ENCODE results near the gene BNC2. TPM values are rescaled to one million over a fixed set of nuclear protein-coding genes. Genes with fewer than 3 reads are reported as not detected.

Gene BNC2
- total and polyA plus RNA-seq, 4 donors = 3.1 to 51.2 (median 16.9) TPM

DNA sequence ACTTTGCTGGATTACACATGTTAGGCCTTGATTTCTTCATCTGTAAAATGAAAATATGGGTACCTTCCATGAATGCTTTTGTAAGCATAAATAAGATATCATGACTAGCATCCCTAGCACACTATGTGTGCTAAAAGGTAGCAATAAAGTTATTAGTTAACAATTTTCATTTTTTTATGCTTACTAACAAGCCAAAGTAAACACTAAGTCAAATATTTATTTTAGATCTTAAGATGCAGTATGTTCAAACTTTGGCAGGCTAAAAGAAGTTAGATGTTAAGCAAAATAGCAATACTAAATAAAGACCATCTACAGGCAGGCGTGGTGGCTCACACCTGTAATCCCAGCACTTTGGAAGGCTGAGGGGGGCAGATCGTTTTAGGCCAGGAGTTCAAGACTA is 169.1 kb downstream of the BNC2 start:
- no peak for DNase-seq (ENCODE audit: low read depth in 4 of 6, low spot score in 6 of 6)
- peaks cover 4% of the 10 kb centered on the region for H3K27me3 ChIP-seq (ENCODE audit: control insufficient read depth, insufficient read depth, low read length)
- no peaks in the 10 kb centered on the region for H3K36me3 ChIP-seq (ENCODE audit: control insufficient read depth, insufficient read depth, low read length)
- H3K27ac ChIP-seq (ENCODE audit: low read depth, low read length) = no peak overlapping the region
- H3K4me3 ChIP-seq (ENCODE audit: low read depth, low read length) = no peak overlapping the region
- H3K9me3 ChIP-seq (ENCODE audit: control insufficient read depth, insufficient read depth, low read length) = no peaks in the 10 kb centered on the region
- WGBS (ENCODE audit: insufficient coverage) = 96% methylated on average over 2 of the region's 2 CpGs
- peaks cover 10% of the 10 kb centered on the region for H3K4me1 ChIP-seq (ENCODE audit: control insufficient read depth, insufficient read depth, low read length)

DNA sequence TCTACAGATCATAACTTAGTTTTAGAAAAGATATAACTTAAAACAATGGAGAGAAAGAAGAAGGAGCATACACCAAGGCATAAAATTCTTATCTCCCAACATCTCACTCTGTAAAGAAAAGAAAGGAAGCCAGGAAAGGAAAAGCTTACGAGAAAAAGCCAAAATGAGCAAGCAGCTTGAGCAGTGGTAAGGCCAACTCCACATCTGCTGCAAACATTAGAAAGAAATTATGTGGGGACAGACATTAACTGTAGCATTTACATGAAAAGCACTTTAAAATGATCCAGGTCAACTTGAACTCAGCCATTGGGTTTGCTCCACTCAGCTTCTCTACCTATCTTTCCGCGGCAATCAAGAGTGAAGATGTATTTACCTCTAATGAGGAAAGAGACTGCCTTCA is 176.9 kb downstream of the BNC2 start:
- H3K4me3 ChIP-seq (ENCODE audit: low read depth, low read length) = no peak overlapping the region
- DNase-seq (ENCODE audit: low read depth in 4 of 6, low spot score in 6 of 6) = no peak
- no peaks in the 10 kb centered on the region for H3K9me3 ChIP-seq (ENCODE audit: control insufficient read depth, insufficient read depth, low read length)
- no peaks in the 10 kb centered on the region for H3K36me3 ChIP-seq (ENCODE audit: control insufficient read depth, insufficient read depth, low read length)
- no CpG with 5 or more reads among the region's 3 CpGs for WGBS (ENCODE audit: insufficient coverage)
- no peaks in the 10 kb centered on the region for H3K4me1 ChIP-seq (ENCODE audit: control insufficient read depth, insufficient read depth, low read length)
- H3K27me3 ChIP-seq (ENCODE audit: control insufficient read depth, insufficient read depth, low read length) = no peaks in the 10 kb centered on the region
- H3K27ac ChIP-seq (ENCODE audit: low read depth, low read length) = no peak overlapping the region

DNA sequence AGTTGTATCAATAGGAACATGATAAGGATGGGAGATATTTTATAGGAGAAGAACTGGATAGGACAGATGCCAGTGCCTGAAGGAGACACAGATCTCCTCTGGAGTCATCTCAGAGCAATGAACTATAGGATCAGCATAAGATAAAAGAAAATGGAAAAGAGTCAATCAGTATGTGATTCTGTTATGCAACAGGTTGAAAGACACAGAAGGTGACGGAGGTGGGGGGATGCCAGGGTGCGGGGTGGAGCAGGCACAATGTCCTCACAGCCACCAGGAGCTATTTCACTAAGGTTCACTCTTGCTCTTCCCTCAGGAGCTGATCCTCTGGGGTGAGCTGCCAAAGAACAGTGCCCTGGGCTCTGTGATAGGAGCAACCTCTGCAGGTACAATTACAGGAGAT is 179.8 kb downstream of the BNC2 start:
- Histone ChIP-seq H3K36me3 (ENCODE audit: control insufficient read depth, insufficient read depth, low read length) (no peaks in the 10 kb centered on the region), H3K4me3 (ENCODE audit: low read depth, low read length) (no peak overlapping the region), H3K9me3 (ENCODE audit: control insufficient read depth, insufficient read depth, low read length) (no peaks in the 10 kb centered on the region), H3K27me3 (ENCODE audit: control insufficient read depth, insufficient read depth, low read length) (no peaks in the 10 kb centered on the region), H3K27ac (ENCODE audit: low read depth, low read length) (no peak overlapping the region), H3K4me1 (ENCODE audit: control insufficient read depth, insufficient read depth, low read length) (no peaks in the 10 kb centered on the region)
- no peak for DNase-seq (ENCODE audit: low read depth in 4 of 6, low spot score in 6 of 6)
- 89% methylated on average over 2 of the region's 2 CpGs for WGBS (ENCODE audit: insufficient coverage)

DNA sequence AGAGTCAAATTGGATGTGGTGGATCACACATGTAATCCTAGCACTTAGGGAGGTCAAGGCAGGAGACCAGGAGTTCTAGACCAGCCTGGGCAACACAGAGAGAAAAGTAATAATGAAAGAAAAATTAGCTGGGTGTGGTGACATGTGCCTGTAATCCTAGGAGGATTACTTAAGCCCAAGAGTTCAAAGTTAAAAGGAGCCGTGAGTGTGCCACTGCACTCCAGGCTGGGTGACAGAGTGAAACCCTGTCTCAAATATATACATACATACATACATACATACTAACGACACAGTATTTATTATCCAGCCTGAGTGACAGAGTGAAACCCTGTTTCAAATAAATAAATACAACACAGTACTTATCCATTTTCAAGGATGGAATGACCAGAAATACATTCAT is 180.3 kb downstream of the BNC2 start:
- Histone ChIP-seq H3K27me3 (ENCODE audit: control insufficient read depth, insufficient read depth, low read length) (no peaks in the 10 kb centered on the region), H3K4me1 (ENCODE audit: control insufficient read depth, insufficient read depth, low read length) (no peaks in the 10 kb centered on the region), H3K9me3 (ENCODE audit: control insufficient read depth, insufficient read depth, low read length) (no peaks in the 10 kb centered on the region), H3K4me3 (ENCODE audit: low read depth, low read length) (no peak overlapping the region), H3K36me3 (ENCODE audit: control insufficient read depth, insufficient read depth, low read length) (no peaks in the 10 kb centered on the region), H3K27ac (ENCODE audit: low read depth, low read length) (no peak overlapping the region)
- WGBS (ENCODE audit: insufficient coverage) = 100% methylated on average over 1 of the region's 2 CpGs
- DNase-seq (ENCODE audit: low read depth in 4 of 6, low spot score in 6 of 6) = no peak

DNA sequence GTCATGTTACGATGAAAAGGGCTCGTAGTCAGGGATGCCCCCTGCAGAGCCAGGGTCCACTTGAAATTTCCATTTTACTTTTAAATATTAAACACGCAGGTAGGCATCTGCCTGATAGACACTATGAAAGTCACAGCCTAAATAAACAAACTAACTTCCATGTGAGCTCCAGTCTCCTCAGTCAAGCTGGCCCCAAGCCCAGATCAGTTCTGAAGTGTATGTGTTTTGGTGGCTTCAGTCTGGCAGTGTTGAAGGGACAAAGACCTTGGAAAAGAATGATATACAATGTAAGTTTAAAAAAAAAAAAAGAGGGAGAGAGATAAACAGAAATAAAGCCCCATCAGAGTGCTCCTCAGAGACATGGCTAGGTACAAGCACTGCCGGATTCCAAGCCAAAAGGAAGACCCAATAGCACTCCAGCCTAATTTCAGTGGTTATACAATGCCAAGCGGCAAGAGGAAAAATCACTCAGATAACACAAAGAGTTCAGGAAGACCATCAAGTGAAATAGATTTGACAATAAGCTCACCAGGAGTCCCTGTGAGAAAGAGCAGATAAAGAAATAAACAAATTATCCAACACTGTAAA is 181.0 kb downstream of the BNC2 start:
- DNase-seq (ENCODE audit: low read depth in 4 of 6, low spot score in 6 of 6) = peak in 2 of 6 donors; percentile 54 to 58
- Histone ChIP-seq H3K4me3 (ENCODE audit: low read depth, low read length) (no peak overlapping the region), H3K27ac (ENCODE audit: low read depth, low read length) (no peak overlapping the region), H3K4me1 (ENCODE audit: control insufficient read depth, insufficient read depth, low read length) (no peaks in the 10 kb centered on the region), H3K9me3 (ENCODE audit: control insufficient read depth, insufficient read depth, low read length) (no peaks in the 10 kb centered on the region), H3K27me3 (ENCODE audit: control insufficient read depth, insufficient read depth, low read length) (no peaks in the 10 kb centered on the region), H3K36me3 (ENCODE audit: control insufficient read depth, insufficient read depth, low read length) (no peaks in the 10 kb centered on the region)
- 58% methylated on average over 2 of the region's 5 CpGs for WGBS (ENCODE audit: insufficient coverage)

DNA sequence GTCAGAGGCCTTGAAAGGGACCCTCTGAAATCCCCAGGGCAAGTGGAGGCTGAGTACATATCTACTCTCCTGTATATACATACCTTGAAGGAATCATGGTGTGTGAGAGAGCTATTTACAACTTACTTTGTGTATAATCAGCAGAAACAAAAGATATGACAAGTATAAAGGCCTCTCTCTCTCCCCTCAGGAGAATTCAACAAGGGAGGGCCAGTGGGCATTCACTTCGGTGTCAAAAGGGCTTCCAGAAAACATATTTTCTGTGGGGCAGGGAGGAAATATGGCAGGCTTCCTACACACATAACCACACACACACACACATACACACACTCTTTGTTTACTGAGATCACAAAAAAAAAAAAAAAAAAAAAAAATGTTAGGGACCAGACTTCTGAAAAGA is 181.7 kb downstream of the BNC2 start:
- no peak overlapping the region for H3K27ac ChIP-seq (ENCODE audit: low read depth, low read length)

DNA sequence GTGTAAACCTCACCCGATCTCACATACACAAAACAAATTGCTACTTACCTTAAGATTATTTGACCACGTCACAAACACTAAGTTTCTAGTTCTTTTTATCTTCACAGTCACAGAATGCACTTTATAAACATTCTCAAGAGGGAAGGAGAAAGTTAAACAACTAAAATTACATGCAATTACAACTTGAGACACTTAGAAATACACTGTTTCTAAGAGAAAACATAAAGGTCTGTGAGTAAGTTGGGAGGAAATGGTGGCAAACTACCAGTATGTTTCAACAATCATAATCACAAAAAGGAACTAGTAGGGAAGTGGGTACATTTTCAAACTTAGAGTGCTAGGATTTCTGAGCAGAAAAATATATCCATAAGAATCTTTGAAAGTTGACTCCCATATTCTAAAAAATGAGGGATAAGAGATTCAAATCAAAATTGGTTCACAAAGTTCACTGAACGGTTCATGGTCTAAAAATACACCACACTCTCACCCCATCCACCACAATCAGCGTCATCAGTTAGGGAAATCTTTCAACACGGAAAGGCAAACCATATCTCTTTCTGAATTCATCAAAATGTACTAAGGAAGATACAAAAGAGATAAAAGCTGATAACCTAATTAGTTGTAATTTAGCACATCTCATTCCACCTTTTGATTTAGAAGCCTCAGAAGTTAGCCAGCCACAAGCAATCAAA is 182.6 kb downstream of the BNC2 start:
- no peaks in the 10 kb centered on the region for H3K4me1 ChIP-seq (ENCODE audit: control insufficient read depth, insufficient read depth, low read length)
- no CpG with 5 or more reads among the region's 5 CpGs for WGBS (ENCODE audit: insufficient coverage)
- no peak overlapping the region for H3K4me3 ChIP-seq (ENCODE audit: low read depth, low read length)

More for the DNA sequence above, 181.7 kb downstream of the BNC2 start:
- WGBS (ENCODE audit: insufficient coverage) = no CpG with 5 or more reads among the region's 1 CpG
- DNase-seq (ENCODE audit: low read depth in 4 of 6, low spot score in 6 of 6) = no peak
- Histone ChIP-seq H3K4me3 (ENCODE audit: low read depth, low read length) (no peak overlapping the region), H3K9me3 (ENCODE audit: control insufficient read depth, insufficient read depth, low read length) (no peaks in the 10 kb centered on the region), H3K4me1 (ENCODE audit: control insufficient read depth, insufficient read depth, low read length) (no peaks in the 10 kb centered on the region), H3K27me3 (ENCODE audit: control insufficient read depth, insufficient read depth, low read length) (no peaks in the 10 kb centered on the region), H3K36me3 (ENCODE audit: control insufficient read depth, insufficient read depth, low read length) (no peaks in the 10 kb centered on the region)

DNA sequence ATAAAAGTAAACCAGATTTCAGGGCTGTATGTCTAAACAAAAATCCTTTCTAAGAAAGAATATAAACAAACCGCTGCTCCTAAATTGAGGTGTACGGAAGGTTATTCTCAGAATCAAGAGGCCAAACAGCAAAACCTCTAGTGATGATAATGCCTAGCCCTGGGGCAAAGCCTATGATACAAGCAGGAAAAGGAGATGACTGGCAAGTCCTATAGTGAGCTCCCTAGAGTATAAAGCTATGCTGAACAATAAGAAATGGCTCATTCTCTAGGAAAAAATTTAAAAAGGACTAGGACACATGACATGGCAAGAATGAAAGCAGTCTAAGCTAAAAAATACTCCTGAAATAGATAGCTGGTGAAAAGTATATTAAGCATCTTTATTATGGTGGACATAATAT is 187.1 kb downstream of the BNC2 start:
- H3K4me1 ChIP-seq (ENCODE audit: control insufficient read depth, insufficient read depth, low read length) = no peaks in the 10 kb centered on the region

More for the DNA sequence above, 182.6 kb downstream of the BNC2 start:
- no peak for DNase-seq (ENCODE audit: low read depth in 4 of 6, low spot score in 6 of 6)
- H3K27me3 ChIP-seq (ENCODE audit: control insufficient read depth, insufficient read depth, low read length) = no peaks in the 10 kb centered on the region
- no peak overlapping the region for H3K27ac ChIP-seq (ENCODE audit: low read depth, low read length)
- H3K9me3 ChIP-seq (ENCODE audit: control insufficient read depth, insufficient read depth, low read length) = no peaks in the 10 kb centered on the region
- H3K36me3 ChIP-seq (ENCODE audit: control insufficient read depth, insufficient read depth, low read length) = no peaks in the 10 kb centered on the region

DNA sequence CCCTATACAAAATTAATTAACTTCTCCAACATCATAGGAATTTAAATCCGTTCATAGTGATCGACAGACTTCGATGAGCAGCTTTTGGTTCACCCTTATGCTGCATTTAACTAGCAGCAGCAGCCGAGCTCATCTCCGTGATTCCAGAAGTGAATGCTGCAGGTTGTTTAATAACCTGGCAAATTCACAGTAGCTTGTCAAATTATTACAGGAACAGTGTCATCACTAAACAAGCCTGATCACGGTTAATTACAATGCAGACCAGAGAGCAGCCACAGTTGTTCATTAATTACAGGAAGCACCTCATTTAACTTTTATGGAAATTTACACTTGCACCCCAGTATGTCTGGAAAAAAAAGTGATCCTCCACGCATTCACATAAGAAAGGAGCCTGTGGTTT is 188.2 kb downstream of the BNC2 start:
- H3K36me3 ChIP-seq (ENCODE audit: control insufficient read depth, insufficient read depth, low read length) = no peaks in the 10 kb centered on the region
- H3K9me3 ChIP-seq (ENCODE audit: control insufficient read depth, insufficient read depth, low read length) = no peaks in the 10 kb centered on the region
- no peak overlapping the region for H3K27ac ChIP-seq (ENCODE audit: low read depth, low read length)
- no peak overlapping the region for H3K4me3 ChIP-seq (ENCODE audit: low read depth, low read length)
- no peaks in the 10 kb centered on the region for H3K27me3 ChIP-seq (ENCODE audit: control insufficient read depth, insufficient read depth, low read length)
- H3K4me1 ChIP-seq (ENCODE audit: control insufficient read depth, insufficient read depth, low read length) = no peaks in the 10 kb centered on the region
- WGBS (ENCODE audit: insufficient coverage) = 87% methylated on average over 3 of the region's 7 CpGs
- peak in 1 of 6 donors; percentile 50 for DNase-seq (ENCODE audit: low read depth in 4 of 6, low spot score in 6 of 6)

More for the DNA sequence above, 187.1 kb downstream of the BNC2 start:
- Histone ChIP-seq H3K27me3 (ENCODE audit: control insufficient read depth, insufficient read depth, low read length) (no peaks in the 10 kb centered on the region), H3K36me3 (ENCODE audit: control insufficient read depth, insufficient read depth, low read length) (no peaks in the 10 kb centered on the region), H3K27ac (ENCODE audit: low read depth, low read length) (no peak overlapping the region), H3K4me3 (ENCODE audit: low read depth, low read length) (no peak overlapping the region), H3K9me3 (ENCODE audit: control insufficient read depth, insufficient read depth, low read length) (no peaks in the 10 kb centered on the region)
- WGBS (ENCODE audit: insufficient coverage) = no CpG with 5 or more reads among the region's 2 CpGs
- no peak for DNase-seq (ENCODE audit: low read depth in 4 of 6, low spot score in 6 of 6)

DNA sequence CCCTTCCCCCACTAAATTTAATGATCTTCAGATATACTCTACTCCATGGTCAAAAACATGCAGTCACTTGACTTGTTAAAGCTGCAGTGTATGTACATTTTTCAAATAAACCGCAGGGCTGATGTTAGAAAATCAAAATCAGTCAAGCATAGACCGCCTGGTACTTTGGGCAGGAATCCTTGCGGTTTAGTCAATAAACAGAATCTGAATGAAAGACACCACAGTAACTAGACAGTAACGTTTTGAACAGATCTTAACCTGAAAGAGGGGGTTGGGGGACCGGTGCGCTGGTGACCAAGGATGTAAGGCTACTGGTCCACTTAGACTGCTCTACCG is 188.8 kb downstream of the BNC2 start:
- WGBS (ENCODE audit: insufficient coverage) = 83% methylated on average over 3 of the region's 7 CpGs
- Histone ChIP-seq H3K9me3 (ENCODE audit: control insufficient read depth, insufficient read depth, low read length) (no peaks in the 10 kb centered on the region), H3K4me3 (ENCODE audit: low read depth, low read length) (no peak overlapping the region), H3K27ac (ENCODE audit: low read depth, low read length) (no peak overlapping the region), H3K27me3 (ENCODE audit: control insufficient read depth, insufficient read depth, low read length) (no peaks in the 10 kb centered on the region), H3K36me3 (ENCODE audit: control insufficient read depth, insufficient read depth, low read length) (no peaks in the 10 kb centered on the region), H3K4me1 (ENCODE audit: control insufficient read depth, insufficient read depth, low read length) (no peaks in the 10 kb centered on the region)
- DNase-seq (ENCODE audit: low read depth in 4 of 6, low spot score in 6 of 6) = no peak

Data from spinal cord (tissue), 10 donors.